ENCODE measurements around the gene UMAD1.

- no peak for TF ChIP-seq MYC (IDR thresholded peaks at IDR 0.05; ENCODE audit: low read depth, low read length)
- TF ChIP-seq CTCF (IDR thresholded peaks at IDR 0.05; ENCODE audit: extremely low read depth in 1 of 2, insufficient read depth in 1 of 2, low read depth in 1 of 2, low read length in 2 of 2): no peak
- no peak for TF ChIP-seq GATA2 (IDR thresholded peaks at IDR 0.05; ENCODE audit: insufficient read depth, insufficient read length, low read depth, low read length)
- TF ChIP-seq POLR2AphosphoS5 (IDR thresholded peaks at IDR 0.05; ENCODE audit: insufficient read depth, low read depth, low read length): no peak
- no peak for TF ChIP-seq POLR2A (IDR thresholded peaks at IDR 0.05; ENCODE audit: low read depth, low read length)
Measured at GRCh38 chr7:7699380-7699779, 58.8 kb downstream of the UMAD1 start.
